ENCODE data around the gene SNX6. TPM values are rescaled to one million over a fixed set of nuclear protein-coding genes. Genes with fewer than 3 reads are reported as not detected.

The SNX6 gene
- total RNA-seq, 1 experiment from 2014 or later, result 73.4 TPM

DNA sequence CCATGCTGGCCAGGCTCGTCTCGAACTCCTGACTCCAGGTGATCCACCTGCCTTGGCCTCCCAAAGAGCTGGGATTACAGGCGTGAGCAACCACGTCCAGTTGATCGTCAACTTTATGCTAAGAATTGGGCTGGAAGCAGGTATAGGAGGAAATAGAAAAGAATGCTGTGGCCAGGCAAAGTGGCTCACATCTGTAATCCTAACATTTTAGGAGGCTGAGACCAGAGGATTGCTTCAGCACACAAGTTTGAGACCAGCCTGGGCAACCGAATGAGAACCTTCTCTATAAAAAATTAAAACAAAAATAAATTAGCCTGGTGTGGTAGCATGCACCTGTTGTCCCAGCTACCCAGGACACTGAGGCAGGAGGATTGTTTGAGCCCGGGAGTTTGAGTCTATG lies 37.1 kb upstream of the SNX6 start:
- Histone ChIP-seq H3K4me2 (ENCODE audit: low read length) (no peak overlapping the region), H3K36me3 (ENCODE audit: control insufficient read depth in 1 of 2, insufficient read depth in 2 of 2, low read length in 2 of 2) (no peaks in the 10 kb centered on the region), H3K9me3 (ENCODE audit: control insufficient read depth in 1 of 2, insufficient read depth in 1 of 2, low read depth in 1 of 2, low read length in 2 of 2) (no peaks in the 10 kb centered on the region), H3K9me2 (ENCODE audit: insufficient read depth) (no peaks in the 10 kb centered on the region), H2AFZ (ENCODE audit: low read depth, low read length, poor library complexity, severe bottlenecking) (no peak overlapping the region), H3K27me3 (ENCODE audit: insufficient read depth, low read length) (no peaks in the 10 kb centered on the region), H3K79me2 (ENCODE audit: insufficient read depth, low read length) (no peaks in the 10 kb centered on the region), H3K4me1 (ENCODE audit: control insufficient read depth in 1 of 2, insufficient read depth in 2 of 2, low read length in 2 of 2) (peaks cover 0 to 10% of the 10 kb centered on the region in 2 experiments; a peak in 2 of 4 replicates), H4K20me1 (ENCODE audit: insufficient read depth) (no peaks in the 10 kb centered on the region), H3K9ac (ENCODE audit: low read length) (no peak overlapping the region), H3K27ac (ENCODE audit: low read depth, low read length) (no peak overlapping the region), H3K4me3 (replicated peaks in 1 of 2; ENCODE audit: low read depth in 1 of 2, low read length in 2 of 2) (no peak overlapping the region)
- TF ChIP-seq TCF7L2 (IDR thresholded peaks at IDR 0.05; ENCODE audit: borderline replicate concordance, extremely low read depth, insufficient read depth, insufficient read length) (no peak), JUND (IDR thresholded peaks at IDR 0.05) (no peak), SIN3A (IDR thresholded peaks at IDR 0.05; ENCODE audit: low read depth) (no peak), FOSL1 (IDR thresholded peaks at IDR 0.05; ENCODE audit: low read depth) (no peak), SP1 (IDR thresholded peaks at IDR 0.05; ENCODE audit: low read depth) (no peak), EGR1 (IDR thresholded peaks at IDR 0.05; ENCODE audit: low read depth) (no peak), ZNF274 (IDR thresholded peaks at IDR 0.05; ENCODE audit: low read depth, low read length) (no peak), ELF1 (IDR thresholded peaks at IDR 0.05; ENCODE audit: borderline replicate concordance, low read depth) (no peak)
- TF ChIP-seq, protein P1, sequence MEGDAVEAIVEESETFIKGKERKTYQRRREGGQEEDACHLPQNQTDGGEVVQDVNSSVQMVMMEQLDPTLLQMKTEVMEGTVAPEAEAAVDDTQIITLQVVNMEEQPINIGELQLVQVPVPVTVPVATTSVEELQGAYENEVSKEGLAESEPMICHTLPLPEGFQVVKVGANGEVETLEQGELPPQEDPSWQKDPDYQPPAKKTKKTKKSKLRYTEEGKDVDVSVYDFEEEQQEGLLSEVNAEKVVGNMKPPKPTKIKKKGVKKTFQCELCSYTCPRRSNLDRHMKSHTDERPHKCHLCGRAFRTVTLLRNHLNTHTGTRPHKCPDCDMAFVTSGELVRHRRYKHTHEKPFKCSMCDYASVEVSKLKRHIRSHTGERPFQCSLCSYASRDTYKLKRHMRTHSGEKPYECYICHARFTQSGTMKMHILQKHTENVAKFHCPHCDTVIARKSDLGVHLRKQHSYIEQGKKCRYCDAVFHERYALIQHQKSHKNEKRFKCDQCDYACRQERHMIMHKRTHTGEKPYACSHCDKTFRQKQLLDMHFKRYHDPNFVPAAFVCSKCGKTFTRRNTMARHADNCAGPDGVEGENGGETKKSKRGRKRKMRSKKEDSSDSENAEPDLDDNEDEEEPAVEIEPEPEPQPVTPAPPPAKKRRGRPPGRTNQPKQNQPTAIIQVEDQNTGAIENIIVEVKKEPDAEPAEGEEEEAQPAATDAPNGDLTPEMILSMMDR (IDR thresholded peaks at IDR 0.05 in 2 of 3, conservative IDR thresholded peaks at IDR 0.05 in 1 of 3; ENCODE audit: borderline replicate concordance in 1 of 3, insufficient read depth in 1 of 3, low read depth in 2 of 3, low read length in 2 of 3), result no peak
- TF ChIP-seq, protein P2, sequence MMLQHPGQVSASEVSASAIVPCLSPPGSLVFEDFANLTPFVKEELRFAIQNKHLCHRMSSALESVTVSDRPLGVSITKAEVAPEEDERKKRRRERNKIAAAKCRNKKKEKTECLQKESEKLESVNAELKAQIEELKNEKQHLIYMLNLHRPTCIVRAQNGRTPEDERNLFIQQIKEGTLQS (IDR thresholded peaks at IDR 0.05), result no peak
- TF ChIP-seq, protein P3, sequence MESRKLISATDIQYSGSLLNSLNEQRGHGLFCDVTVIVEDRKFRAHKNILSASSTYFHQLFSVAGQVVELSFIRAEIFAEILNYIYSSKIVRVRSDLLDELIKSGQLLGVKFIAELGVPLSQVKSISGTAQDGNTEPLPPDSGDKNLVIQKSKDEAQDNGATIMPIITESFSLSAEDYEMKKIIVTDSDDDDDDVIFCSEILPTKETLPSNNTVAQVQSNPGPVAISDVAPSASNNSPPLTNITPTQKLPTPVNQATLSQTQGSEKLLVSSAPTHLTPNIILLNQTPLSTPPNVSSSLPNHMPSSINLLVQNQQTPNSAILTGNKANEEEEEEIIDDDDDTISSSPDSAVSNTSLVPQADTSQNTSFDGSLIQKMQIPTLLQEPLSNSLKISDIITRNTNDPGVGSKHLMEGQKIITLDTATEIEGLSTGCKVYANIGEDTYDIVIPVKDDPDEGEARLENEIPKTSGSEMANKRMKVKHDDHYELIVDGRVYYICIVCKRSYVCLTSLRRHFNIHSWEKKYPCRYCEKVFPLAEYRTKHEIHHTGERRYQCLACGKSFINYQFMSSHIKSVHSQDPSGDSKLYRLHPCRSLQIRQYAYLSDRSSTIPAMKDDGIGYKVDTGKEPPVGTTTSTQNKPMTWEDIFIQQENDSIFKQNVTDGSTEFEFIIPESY (IDR thresholded peaks at IDR 0.05; ENCODE audit: extremely low read depth, insufficient replicate concordance, low read length), result no peak
- ATAC-seq (no peak), DNase-seq (ENCODE audit: low read depth, low spot score) (no peak)
- ChIA-PET CTCF (no interaction called here), RAD21 (ENCODE audit: low non-redundant PET in 1 of 2, low total read pairs in 2 of 2, uncharacterized antibody in 2 of 2, unreplicated experiment in 2 of 2) (no interaction called here), POLR2A (no interaction called here)
- BruUV-seq (replicated peaks), result no TSS peak
- intact Hi-C loops (cut with micrococcal nuclease), result no loop called here
